ENCODE results near the gene IDI1.

DNA sequence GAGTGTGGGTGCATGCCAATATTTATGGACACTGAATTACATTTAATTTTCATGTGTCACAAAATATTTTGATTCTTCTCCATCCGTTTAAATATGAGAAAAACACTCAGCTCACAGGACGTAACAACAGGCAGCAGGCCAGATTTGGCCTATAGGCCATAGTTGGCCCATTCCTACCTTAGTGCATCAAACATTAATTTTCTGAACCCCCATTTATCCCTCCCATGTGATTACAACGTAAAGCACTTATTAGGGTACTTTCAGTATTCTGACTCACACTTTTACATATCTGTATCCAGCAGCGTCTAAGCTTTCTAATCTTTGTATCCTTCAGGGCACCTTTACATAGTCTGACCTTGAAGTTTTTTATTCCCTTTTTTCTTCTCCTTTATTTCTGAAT, 4.0 kb downstream of the IDI1 start:
- TF ChIP-seq, protein P1, sequence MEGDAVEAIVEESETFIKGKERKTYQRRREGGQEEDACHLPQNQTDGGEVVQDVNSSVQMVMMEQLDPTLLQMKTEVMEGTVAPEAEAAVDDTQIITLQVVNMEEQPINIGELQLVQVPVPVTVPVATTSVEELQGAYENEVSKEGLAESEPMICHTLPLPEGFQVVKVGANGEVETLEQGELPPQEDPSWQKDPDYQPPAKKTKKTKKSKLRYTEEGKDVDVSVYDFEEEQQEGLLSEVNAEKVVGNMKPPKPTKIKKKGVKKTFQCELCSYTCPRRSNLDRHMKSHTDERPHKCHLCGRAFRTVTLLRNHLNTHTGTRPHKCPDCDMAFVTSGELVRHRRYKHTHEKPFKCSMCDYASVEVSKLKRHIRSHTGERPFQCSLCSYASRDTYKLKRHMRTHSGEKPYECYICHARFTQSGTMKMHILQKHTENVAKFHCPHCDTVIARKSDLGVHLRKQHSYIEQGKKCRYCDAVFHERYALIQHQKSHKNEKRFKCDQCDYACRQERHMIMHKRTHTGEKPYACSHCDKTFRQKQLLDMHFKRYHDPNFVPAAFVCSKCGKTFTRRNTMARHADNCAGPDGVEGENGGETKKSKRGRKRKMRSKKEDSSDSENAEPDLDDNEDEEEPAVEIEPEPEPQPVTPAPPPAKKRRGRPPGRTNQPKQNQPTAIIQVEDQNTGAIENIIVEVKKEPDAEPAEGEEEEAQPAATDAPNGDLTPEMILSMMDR (IDR thresholded peaks at IDR 0.05), result no peak
- TF ChIP-seq ZNF423 (CRISPR knock-in tag; IDR thresholded peaks at IDR 0.05), result no peak
- TF ChIP-seq, protein P2, sequence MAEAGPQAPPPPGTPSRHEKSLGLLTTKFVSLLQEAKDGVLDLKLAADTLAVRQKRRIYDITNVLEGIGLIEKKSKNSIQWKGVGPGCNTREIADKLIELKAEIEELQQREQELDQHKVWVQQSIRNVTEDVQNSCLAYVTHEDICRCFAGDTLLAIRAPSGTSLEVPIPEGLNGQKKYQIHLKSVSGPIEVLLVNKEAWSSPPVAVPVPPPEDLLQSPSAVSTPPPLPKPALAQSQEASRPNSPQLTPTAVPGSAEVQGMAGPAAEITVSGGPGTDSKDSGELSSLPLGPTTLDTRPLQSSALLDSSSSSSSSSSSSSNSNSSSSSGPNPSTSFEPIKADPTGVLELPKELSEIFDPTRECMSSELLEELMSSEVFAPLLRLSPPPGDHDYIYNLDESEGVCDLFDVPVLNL (CRISPR knock-in tag; IDR thresholded peaks at IDR 0.05; ENCODE audit: borderline replicate concordance, low read depth), result no peak
